K562 (cell line): ENCODE measurements around the gene SLC2A4RG. TPM values are rescaled to one million over a fixed set of nuclear protein-coding genes. Genes with fewer than 3 reads are reported as not detected.
A peak's percentile ranks its signal among the peaks of the same experiment; 100 is the strongest.

ENCODE experiments used
- ATAC-seq: fragments of 200-7000 bp; cut with Tn5 transposase; 3 replicates; pipeline ENCODE4 v1.9.1; 2020; ENCODE audit warnings: moderate library complexity
- BruUV-seq: library from RNA; stranded (reverse); fragments of 400-500 nt; replicated peaks from 2 replicates; lab custom pipeline; 2021; lab: Mats Ljungman, UMichigan
- CTCF ChIA-PET: fragments of 300-600 bp; formaldehyde crosslinking; extraction: SDS; loops from one replicate; lab custom pipeline; 2021; ENCODE audit warnings: low intra/inter-chr PET ratio; lab: Yijun Ruan, JAX
- POLR2A ChIA-PET: fragments of 300-600, 350-650 bp; sonication (Branson Sonifier 250); formaldehyde crosslinking; extraction: SDS; loops from one replicate; lab custom pipeline; 2021; ENCODE audit warnings: antibody characterized with exemption, inconsistent platforms; lab: Yijun Ruan, JAX
- DNase-seq, 4 experiments: peaks; one replicate each; pipeline versions ENCODE4 v3.0.0 to v3.0.0-alpha.2; 2011 to 2018; ENCODE audit warnings: low spot score in 3 of 4, mixed read lengths in 3 of 4; ENCODE audit errors: extremely low read depth in 1 of 4
- FAIRE-seq: peaks from 2 replicates; lab custom pipeline; 2011; peaks lifted over from hg19 to GRCh38; lab: Jason Lieb, UNC
- H2AFZ ChIP-seq: 2 replicates; pipeline ENCODE4 v1.6.0; 2011; ENCODE audit warnings: low read depth, low read length, control low read depth, inconsistent platforms
- H3K27ac ChIP-seq: fragments of 200-600 bp; 3 replicates; pipeline ENCODE4 v1.8.0; 2011; ENCODE audit warnings: low read depth, mild to moderate bottlenecking, control low read depth, inconsistent platforms, low read length, moderate library complexity, mixed read lengths; ENCODE audit errors: extremely low read depth
- H3K27me3 ChIP-seq, 2 experiments: fragments of 300-600 bp in 1 of 2; 2 replicates in 1 of 2; 3 replicates in 1 of 2; pipeline versions ENCODE4 v1.6.0 to v1.8.0; 2011; ENCODE audit warnings: inconsistent platforms in 2 of 2, low read length in 2 of 2, mild to moderate bottlenecking in 1 of 2, mixed read lengths in 1 of 2, moderate library complexity in 1 of 2; ENCODE audit not compliant: control insufficient read depth in 2 of 2, insufficient read depth in 2 of 2
- H3K36me3 ChIP-seq: fragments of 300-600 bp; 3 replicates; pipeline ENCODE4 v1.8.0; 2011; ENCODE audit warnings: mild to moderate bottlenecking, low read length, inconsistent platforms; ENCODE audit not compliant: control insufficient read depth, insufficient read depth
- H3K4me1 ChIP-seq, 2 experiments: fragments of 200-600 bp in 1 of 2; replicated peaks in 1 of 2; 2 replicates in 1 of 2; 3 replicates in 1 of 2; pipeline versions ENCODE4 v1.5.1 to v1.8.0; 2011; ENCODE audit warnings: inconsistent platforms in 2 of 2, low read length in 2 of 2, mild to moderate bottlenecking in 1 of 2, mixed read lengths in 1 of 2, moderate library complexity in 1 of 2; ENCODE audit not compliant: control insufficient read depth in 2 of 2, insufficient read depth in 2 of 2
- H3K4me2 ChIP-seq: 2 replicates; pipeline ENCODE4 v1.6.1; 2011; ENCODE audit warnings: low read length, control low read depth, inconsistent platforms, mixed read lengths; ENCODE audit not compliant: insufficient read depth
- H3K4me3 ChIP-seq: fragments of 200-600 bp; sonication (generic), shearing (Covaris generic); 2 replicates; pipeline ENCODE4 v1.5.1; 2016; ENCODE audit warnings: control low read depth, inconsistent platforms
- H3K79me2 ChIP-seq: fragments of 200-600 bp; 3 replicates; pipeline ENCODE4 v1.8.0; 2011; ENCODE audit warnings: low read length, inconsistent platforms; ENCODE audit not compliant: control insufficient read depth, insufficient read depth
- H3K9ac ChIP-seq, 2 experiments: 2 replicates each; pipeline versions ENCODE4 v1.6.0 to v1.6.1; 2011; ENCODE audit warnings: low read depth in 2 of 2, low read length in 2 of 2, control low read depth in 1 of 2, inconsistent platforms in 1 of 2, mild to moderate bottlenecking in 1 of 2, mixed read lengths in 1 of 2; ENCODE audit not compliant: insufficient read depth in 1 of 2
- H3K9me1 ChIP-seq: one replicate; pipeline ENCODE4 v1.6.0; 2011; ENCODE audit warnings: inconsistent platforms, mild to moderate bottlenecking, low read length, moderate library complexity; ENCODE audit not compliant: control insufficient read depth, insufficient read depth
- H3K9me3 ChIP-seq: replicated peaks from 2 replicates; pipeline ENCODE4 v1.5.1; 2011; ENCODE audit warnings: low read depth, low read length, inconsistent platforms; ENCODE audit not compliant: control insufficient read depth, insufficient read depth
- H4K20me1 ChIP-seq: replicated peaks from 2 replicates; pipeline ENCODE4 v1.6.1; 2011; ENCODE audit warnings: low read length, inconsistent platforms, mixed read lengths; ENCODE audit not compliant: control insufficient read depth, insufficient read depth
- CBX3 ChIP-seq, 2 experiments: IDR thresholded peaks; 1 replicate in 1 of 2; 2 replicates in 1 of 2; pipeline ENCODE4 v1.6.1; 2012; ENCODE audit warnings: inconsistent platforms in 2 of 2, low read length in 2 of 2, borderline replicate concordance in 1 of 2, control low read depth in 1 of 2
- NFYB ChIP-seq: IDR thresholded peaks from 2 replicates; pipeline ENCODE4 v1.6.1; 2011; ENCODE audit warnings: mild to moderate bottlenecking, moderate library complexity; ENCODE audit not compliant: insufficient read length; ENCODE audit errors: extremely low read depth
- POLR2G ChIP-seq: fragments of 200-400 bp; formaldehyde crosslinking; IDR thresholded peaks from 2 replicates; pipeline ENCODE4 v1.6.1; 2017; ENCODE audit warnings: low read depth, mild to moderate bottlenecking, antibody characterized with exemption, low read length, moderate library complexity
- RBFOX2 ChIP-seq: fragments of 200-400 bp; formaldehyde crosslinking; IDR thresholded peaks from 2 replicates; pipeline ENCODE4 v1.6.1; 2017; ENCODE audit warnings: low read depth, mild to moderate bottlenecking, low read length, moderate library complexity
- SUPT5H ChIP-seq: fragments of 450-650 bp; IDR thresholded peaks from 2 replicates; pipeline ENCODE4 v1.6.1; 2016
- TAF1 ChIP-seq: IDR thresholded peaks from 2 replicates; pipeline ENCODE4 v1.6.1; 2011; ENCODE audit warnings: mild to moderate bottlenecking, low read length, moderate library complexity; ENCODE audit not compliant: insufficient read depth, control insufficient read depth, severe bottlenecking; ENCODE audit errors: extremely low read depth
- ZNF764 ChIP-seq: fragments of 250-450 bp; sonication (Bioruptor Pico); IDR thresholded peaks from 2 replicates; pipeline ENCODE4 v1.4.0; 2020; ENCODE audit warnings: low read depth, mild to moderate bottlenecking, moderate library complexity
- WGBS: fragments of 100-300 bp; shearing (Covaris generic); methylation state at CpG from one replicate; pipeline ENCODE4 v1.1.6; 2016; ENCODE audit warnings: low coverage, mixed read lengths; ENCODE audit not compliant: insufficient coverage; ENCODE audit errors: missing lambda C conversion rate; 5-methylcytosine and 5-hydroxymethylcytosine counted together
- in situ Hi-C: fragments of 300-500 bp; cut with MboI; formaldehyde crosslinking; loops from 4 replicates; pipeline ENCODE4 v1.15.0; 2018; ENCODE audit warnings: inconsistent platforms, mixed read lengths
- intact Hi-C: fragments of 100-400 bp; cut with micrococcal nuclease; formaldehyde crosslinking; loops from 2 replicates; pipeline ENCODE4 v1.14.2; 2022
- polyA plus RNA-seq, 8 experiments: library from polyadenylated mRNA; depleted of rRNA in 4 of 8; stranded (reverse) in 5 of 8; unstranded in 3 of 8; fragments of >200 nt; fragmentation: Nextera tagmentation in 2 of 8; fragmentation: Illumina TruSeq in 1 of 8; extraction: Ambion mirVana in 2 of 8; extraction: Trizol in 1 of 8; gene quantifications; 2 replicates each; pipeline versions ENCODE4 v1.2.1 to v1.2.3, GENCODE V29; 2011 to 2014; ENCODE audit warnings: inconsistent platforms in 1 of 8, missing spikeins in 1 of 8
- total RNA-seq, 7 experiments: library from RNA; depleted of rRNA in 6 of 7; stranded (reverse); fragments of >200 nt in 6 of 7; fragmentation: Illumina TruSeq in 2 of 7; extraction: Trizol in 2 of 7; gene quantifications; 2 replicates each; pipeline versions ENCODE4 v1.2.1 to v1.2.3, GENCODE V29; 2011 to 2021; ENCODE audit warnings: low replicate concordance in 1 of 7

SLC2A4RG gene
- total and polyA plus RNA-seq, 9 of the 15 experiments (the other 6 are each of a cell fraction or from before 2014, with no cell fraction given): 0.34 to 97.3 (median 26.5) TPM

GRCh38 chr20:63736893-63737694 is 2.5 kb upstream of the SLC2A4RG start:
- FAIRE-seq (no peak), DNase-seq (peak in 2 of 4 experiments; percentile 7 to 10), ATAC-seq (no peak)
- no peak overlapping the region for H3K4me2 ChIP-seq
- H3K4me1 ChIP-seq: peaks cover 11 to 79% of the 10 kb centered on the region in 2 experiments
- in situ Hi-C loops: no loop called here
- peaks cover 23% of the 10 kb centered on the region for H3K79me2 ChIP-seq
- no TSS peak for BruUV-seq
- WGBS: 87% methylated on average over 21 of the region's 30 CpGs
- no peak overlapping the region for H2AFZ ChIP-seq
- no peaks in the 10 kb centered on the region; the same call in 1 of the 2 replicates for H4K20me1 ChIP-seq
- TF ChIP-seq CBX3 (IDR thresholded peaks at IDR 0.05; ENCODE audit: borderline replicate concordance in 1 of 2, low read length in 2 of 2) (no peak), POLR2G (peak; percentile 60; the same call in 1 of the 2 replicates), SUPT5H (peak; percentile 19; the same call in 1 of the 2 replicates), TAF1 (no peak), RBFOX2 (0 out of 2 replicates have a peak, but pooled peaks have one; percentile 11), NFYB (no peak), ZNF764 (CRISPR knock-in tag) (no peak)
- no peak overlapping the region for H3K27ac ChIP-seq
- no peak overlapping the region for H3K9ac ChIP-seq
- CTCF ChIA-PET: interaction anchor here (0.7 kb wide), 1 partner anchor 120 kb away, joined by 4 read pairs; no protein-coding TSS in a partner anchor
- no peaks in the 10 kb centered on the region for H3K27me3 ChIP-seq
- H3K9me3 ChIP-seq: no peaks in the 10 kb centered on the region; the same call in none of the 2 replicates
- H3K9me1 ChIP-seq: no peaks in the 10 kb centered on the region
- POLR2A ChIA-PET: interaction anchor here (0.5 to 1.5 kb wide), 3 partner anchors 9 to 326 kb away, joined by 3 to 6 read pairs (median 3); partner anchors contain the start of gene TPD52L2
- intact Hi-C loops: no loop called here
- H3K36me3 ChIP-seq: peaks cover 57% of the 10 kb centered on the region; the same call in 2 of the 3 replicates
- H3K4me3 ChIP-seq: no peak overlapping the region
